IPS DF 6.9 (cell line): ENCODE data around the gene CEBPE.
"Not testable (repeated sequence)": the region's sequence is repeated elsewhere in the genome, so short reads cannot be mapped to it uniquely, and the experiment has no call there.

Experiments
- DNase-seq: peaks from one replicate; pipeline ENCODE4 v3.0.0-alpha.2; 2013; ENCODE audit warnings: low read depth, low spot score
- H3K27ac ChIP-seq: one replicate; pipeline ENCODE4 v1.5.1; 2013; ENCODE audit warnings: low read length, control low read depth
- H3K27me3 ChIP-seq: 2 replicates; pipeline ENCODE4 v1.6.1; 2013; ENCODE audit warnings: mild to moderate bottlenecking, low read length; ENCODE audit not compliant: control insufficient read depth, insufficient read depth
- H3K36me3 ChIP-seq: 2 replicates; pipeline ENCODE4 v1.6.1; 2013; ENCODE audit warnings: low read length; ENCODE audit not compliant: control insufficient read depth, insufficient read depth
- H3K4me1 ChIP-seq: 2 replicates; pipeline ENCODE4 v1.6.1; 2013; ENCODE audit warnings: low read length; ENCODE audit not compliant: control insufficient read depth, insufficient read depth
- H3K4me3 ChIP-seq: 2 replicates; pipeline ENCODE4 v1.5.1; 2013; ENCODE audit warnings: mild to moderate bottlenecking, low read length
- H3K9me3 ChIP-seq: 2 replicates; pipeline ENCODE4 v1.6.1; 2013; ENCODE audit warnings: low read length, inconsistent platforms; ENCODE audit not compliant: control insufficient read depth, insufficient read depth
- WGBS: extraction: QIAGEN DNeasy Blood & Tissue Kit; methylation state at CpG from one replicate; pipeline ENCODE4 v1.1.7; 2013; ENCODE audit warnings: mixed read lengths, missing lambda C conversion rate; ENCODE audit not compliant: insufficient read length, insufficient coverage; 5-methylcytosine and 5-hydroxymethylcytosine counted together

CEBPE gene

GRCh38 chr14:23112359-23113178 is 6.5 kb downstream of the CEBPE start:
- Histone ChIP-seq H3K27me3 (no peaks in the 10 kb centered on the region), H3K36me3 (no peaks in the 10 kb centered on the region), H3K9me3 (no peaks in the 10 kb centered on the region), H3K4me1 (peaks cover 4% of the 10 kb centered on the region), H3K4me3 (no peak overlapping the region), H3K27ac (no peak overlapping the region)
- 100% methylated on average over 1 of the region's 12 CpGs for WGBS
- DNase-seq, result no peak

GRCh38 chr14:23110579-23111365 is 8.3 kb downstream of the CEBPE start:
- H3K9me3 ChIP-seq, result no peaks in the 10 kb centered on the region
- no peak for DNase-seq
- 100% methylated on average over 2 of the region's 5 CpGs for WGBS
- no peak overlapping the region for H3K27ac ChIP-seq
- H3K36me3 ChIP-seq, result no peaks in the 10 kb centered on the region
- H3K27me3 ChIP-seq, result no peaks in the 10 kb centered on the region
- H3K4me1 ChIP-seq, result peaks cover 5% of the 10 kb centered on the region
- no peak overlapping the region for H3K4me3 ChIP-seq

GRCh38 chr14:23109769-23110168 is 9.3 kb downstream of the CEBPE start:
- H3K9me3 ChIP-seq, result no peaks in the 10 kb centered on the region
- H3K27ac ChIP-seq, result no peak overlapping the region
- DNase-seq, result no peak
- H3K4me3 ChIP-seq, result no peak overlapping the region
- no peaks in the 10 kb centered on the region for H3K36me3 ChIP-seq
- WGBS, result no CpG with 5 or more reads among the region's 1 CpG
- H3K27me3 ChIP-seq, result no peaks in the 10 kb centered on the region
- peaks cover 5% of the 10 kb centered on the region for H3K4me1 ChIP-seq

GRCh38 chr14:23108169-23108568 is 10.9 kb downstream of the CEBPE start:
- DNase-seq, H3K4me3 ChIP-seq, H3K27ac ChIP-seq, H3K36me3 ChIP-seq, H3K9me3 ChIP-seq, H3K4me1 ChIP-seq, H3K27me3 ChIP-seq: not testable (repeated sequence)
- no CpG with 5 or more reads among the region's 24 CpGs for WGBS

GRCh38 chr14:23107620-23108019 is 11.4 kb downstream of the CEBPE start:
- H3K4me1 ChIP-seq, H3K9me3 ChIP-seq, DNase-seq, H3K4me3 ChIP-seq, H3K27me3 ChIP-seq, H3K36me3 ChIP-seq, H3K27ac ChIP-seq: not testable (repeated sequence)
- WGBS, result no CpG with 5 or more reads among the region's 5 CpGs

- DNase-seq, result no peak
- H3K36me3 ChIP-seq, result no peaks in the 10 kb centered on the region
- no peaks in the 10 kb centered on the region for H3K27me3 ChIP-seq
- no peak overlapping the region for H3K27ac ChIP-seq
- no peak overlapping the region for H3K4me3 ChIP-seq
- 0 out of 2 replicates have a peak, but pooled peaks cover 1% of the 10 kb centered on the region for H3K4me1 ChIP-seq
- no peaks in the 10 kb centered on the region for H3K9me3 ChIP-seq
These were observed 12.4 kb downstream of the CEBPE start for GRCh38 chr14:23106747-23107045.

GRCh38 chr14:23105348-23105824 is 13.7 kb downstream of the CEBPE start:
- Histone ChIP-seq H3K4me3 (no peak overlapping the region), H3K27ac (no peak overlapping the region)
- no CpG with 5 or more reads among the region's 4 CpGs for WGBS

GRCh38 chr14:23104591-23105347 is 14.3 kb downstream of the CEBPE start, which contains the start of gene CIROP:
TSS of gene CIROP (minus strand) at chr14:23104989. CDS start at chr14:23104920, 69 bp downstream.
- DNase-seq, result no peak
- 0 out of 2 replicates have a peak, but pooled peaks cover 1% of the 10 kb centered on the region for H3K4me1 ChIP-seq
- no peak within 1 kb of the TSS for H3K4me3 ChIP-seq
- no peaks in the 10 kb centered on the region for H3K36me3 ChIP-seq
- no peaks in the 10 kb centered on the region for H3K9me3 ChIP-seq
- no peak within 1 kb of the TSS for H3K27ac ChIP-seq
- WGBS, result 100% methylated on average over 2 of the region's 11 CpGs
- H3K27me3 ChIP-seq, result no peaks in the 10 kb centered on the region

More at GRCh38 chr14:23105348-23105824, 13.7 kb downstream of the CEBPE start:
- H3K4me1 ChIP-seq, result 0 out of 2 replicates have a peak, but pooled peaks cover 1% of the 10 kb centered on the region
- no peak for DNase-seq
- H3K9me3 ChIP-seq, result no peaks in the 10 kb centered on the region
- H3K36me3 ChIP-seq, result no peaks in the 10 kb centered on the region
- H3K27me3 ChIP-seq, result no peaks in the 10 kb centered on the region

- WGBS, result no CpG with 5 or more reads among the region's 6 CpGs
- Histone ChIP-seq H3K27ac (no peak overlapping the region), H3K4me1 (0 out of 2 replicates have a peak, but pooled peaks cover 1% of the 10 kb centered on the region), H3K27me3 (no peaks in the 10 kb centered on the region), H3K36me3 (no peaks in the 10 kb centered on the region), H3K4me3 (no peak overlapping the region), H3K9me3 (no peaks in the 10 kb centered on the region)
- DNase-seq, result no peak
These were observed 14.9 kb downstream of the CEBPE start for GRCh38 chr14:23104070-23104590.

- no CpG with 5 or more reads among the region's 4 CpGs for WGBS
- Histone ChIP-seq H3K9me3 (no peaks in the 10 kb centered on the region), H3K27me3 (no peaks in the 10 kb centered on the region), H3K27ac (no peak overlapping the region), H3K4me1 (0 out of 2 replicates have a peak, but pooled peaks cover 1% of the 10 kb centered on the region), H3K4me3 (no peak overlapping the region), H3K36me3 (no peaks in the 10 kb centered on the region)
- no peak for DNase-seq
These were observed 15.5 kb downstream of the CEBPE start for GRCh38 chr14:23103581-23103980.
